ENCODE data around the gene PDE4D. TPM values are rescaled to one million over a fixed set of nuclear protein-coding genes. Genes with fewer than 3 reads are reported as not detected.

The PDE4D gene
- total and polyA plus RNA-seq, 2 of the 4 experiments (the other 2 are of a cell fraction): 1.4 to 7.9 TPM

GRCh38 chr5:59236986-59237385 is 656.5 kb downstream of the PDE4D start:
- DNase-seq (no peak), ATAC-seq (ENCODE audit: low read depth) (no peak)
- Histone ChIP-seq H3K23ac (ENCODE audit: low read depth, low read length) (no peak overlapping the region), H2AK5ac (ENCODE audit: low read depth, low read length) (no peak overlapping the region), H3K4me3 (ENCODE audit: insufficient read depth, low read depth, low read length) (no peak overlapping the region), H3K18ac (ENCODE audit: low read depth, low read length) (no peak overlapping the region), H3K14ac (replicated peaks; ENCODE audit: low read depth, low read length) (no peak overlapping the region), H2BK20ac (ENCODE audit: low read depth, low read length) (no peak overlapping the region), H3K9me1 (ENCODE audit: insufficient read depth, low read length) (no peaks in the 10 kb centered on the region), H3K9me3 (ENCODE audit: control insufficient read depth, insufficient read depth, low read length) (no peaks in the 10 kb centered on the region), H3K56ac (ENCODE audit: extremely low read depth, insufficient read depth, low read length) (no peak overlapping the region), H3K27me3 (ENCODE audit: control insufficient read depth, insufficient read depth, low read length) (no peaks in the 10 kb centered on the region; the same call in 1 of the 2 replicates), H3K9ac (ENCODE audit: low read depth, low read length) (no peak overlapping the region), H2AK9ac (replicated peaks; ENCODE audit: low read depth, low read length, poor library complexity) (no peak overlapping the region), H4K91ac (ENCODE audit: insufficient read depth, low read depth, low read length) (no peak overlapping the region), H3K4ac (ENCODE audit: low read depth, low read length) (no peak overlapping the region), H2BK15ac (ENCODE audit: low read depth, low read length) (no peak overlapping the region), H2AFZ (replicated peaks; ENCODE audit: low read length, poor library complexity) (no peak overlapping the region), H3K4me2 (ENCODE audit: low read depth, low read length) (no peak overlapping the region), H4K20me1 (ENCODE audit: insufficient read depth, low read length) (no peaks in the 10 kb centered on the region), H3K27ac (ENCODE audit: insufficient read depth, low read length) (no peak overlapping the region), H2BK5ac (ENCODE audit: low read depth, low read length, poor library complexity, severe bottlenecking) (no peak overlapping the region), H3K79me1 (ENCODE audit: low read depth in 1 of 2, low read length in 2 of 2) (no peaks in the 10 kb centered on the region), H3K36me3 (ENCODE audit: control insufficient read depth, insufficient read depth, low read length) (no peaks in the 10 kb centered on the region), H4K5ac (ENCODE audit: low read depth, low read length) (no peak overlapping the region), H4K8ac (ENCODE audit: low read depth in 2 of 2, low read length in 2 of 2) (no peak overlapping the region), H3K4me1 (ENCODE audit: control insufficient read depth, insufficient read depth, low read length) (no peaks in the 10 kb centered on the region), H2BK120ac (ENCODE audit: low read depth, low read length) (no peak overlapping the region)
- dilution Hi-C loops (cut with HindIII; ENCODE audit: low sequenced_read_pairs, unreplicated experiment): no loop called here
- ChIA-PET CTCF (interaction anchor here (1.2 kb wide), 1 partner anchor 14 kb away, joined by 3 read pairs; no protein-coding TSS in a partner anchor), POLR2A (ENCODE audit: unreplicated experiment) (no interaction called here)
- TF ChIP-seq RAD21 (IDR thresholded peaks at IDR 0.05; ENCODE audit: low read length) (no peak), USF2 (IDR thresholded peaks at IDR 0.05; ENCODE audit: low read depth, low read length) (no peak), RCOR1 (IDR thresholded peaks at IDR 0.05; ENCODE audit: insufficient replicate concordance, low read length) (no peak), POLR2A (IDR thresholded peaks at IDR 0.05; ENCODE audit: low read depth, low read length) (no peak), FOS (IDR thresholded peaks at IDR 0.05; ENCODE audit: low read depth, low read length) (no peak)
- TF ChIP-seq, protein P1, sequence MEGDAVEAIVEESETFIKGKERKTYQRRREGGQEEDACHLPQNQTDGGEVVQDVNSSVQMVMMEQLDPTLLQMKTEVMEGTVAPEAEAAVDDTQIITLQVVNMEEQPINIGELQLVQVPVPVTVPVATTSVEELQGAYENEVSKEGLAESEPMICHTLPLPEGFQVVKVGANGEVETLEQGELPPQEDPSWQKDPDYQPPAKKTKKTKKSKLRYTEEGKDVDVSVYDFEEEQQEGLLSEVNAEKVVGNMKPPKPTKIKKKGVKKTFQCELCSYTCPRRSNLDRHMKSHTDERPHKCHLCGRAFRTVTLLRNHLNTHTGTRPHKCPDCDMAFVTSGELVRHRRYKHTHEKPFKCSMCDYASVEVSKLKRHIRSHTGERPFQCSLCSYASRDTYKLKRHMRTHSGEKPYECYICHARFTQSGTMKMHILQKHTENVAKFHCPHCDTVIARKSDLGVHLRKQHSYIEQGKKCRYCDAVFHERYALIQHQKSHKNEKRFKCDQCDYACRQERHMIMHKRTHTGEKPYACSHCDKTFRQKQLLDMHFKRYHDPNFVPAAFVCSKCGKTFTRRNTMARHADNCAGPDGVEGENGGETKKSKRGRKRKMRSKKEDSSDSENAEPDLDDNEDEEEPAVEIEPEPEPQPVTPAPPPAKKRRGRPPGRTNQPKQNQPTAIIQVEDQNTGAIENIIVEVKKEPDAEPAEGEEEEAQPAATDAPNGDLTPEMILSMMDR (conservative IDR thresholded peaks at IDR 0.05; ENCODE audit: low read depth, low read length): no peak
- BruUV-seq (replicated peaks): no TSS peak
- in situ Hi-C loops (cut with MboI; ENCODE audit: low sequenced_read_pairs): no loop called here
- intact Hi-C loops (cut with micrococcal nuclease): no loop called here

Measured in IMR-90 (cell line).